ENCODE results near the gene SNAPC1. TPM values are rescaled to one million over a fixed set of nuclear protein-coding genes. Genes with fewer than 3 reads are reported as not detected.

SNAPC1 gene
- total RNA-seq, 1 experiment from 2014 or later = 33.4 TPM

- H3K9me3 ChIP-seq (ENCODE audit: low read length) = no peaks in the 10 kb centered on the region
- no peak overlapping the region for H2AFZ ChIP-seq (ENCODE audit: low read length)
- H3K36me3 ChIP-seq (ENCODE audit: insufficient read depth, low read length) = peaks cover 38% of the 10 kb centered on the region
- H3K27ac ChIP-seq (ENCODE audit: low read length) = no peak overlapping the region
- no peaks in the 10 kb centered on the region for H3K9me2 ChIP-seq (replicated peaks; ENCODE audit: insufficient read depth, low read length)
- H3K9ac ChIP-seq (ENCODE audit: low read length) = no peak overlapping the region
- H3K4me3 ChIP-seq (ENCODE audit: low read length) = no peak overlapping the region
- H3K4me2 ChIP-seq (ENCODE audit: low read depth, low read length, poor library complexity, severe bottlenecking) = peak overlapping the region; percentile 86
- peaks cover 75% of the 10 kb centered on the region for H3K79me2 ChIP-seq (ENCODE audit: low read length)
- DNase-seq = no peak
- peaks cover 5% of the 10 kb centered on the region; the same call in 1 of the 2 replicates for H4K20me1 ChIP-seq (ENCODE audit: insufficient read depth, low read depth, low read length)
- no peaks in the 10 kb centered on the region for H3K27me3 ChIP-seq (ENCODE audit: low read length)
- H3K4me1 ChIP-seq (ENCODE audit: low read length) = peaks cover 41% of the 10 kb centered on the region
Measured at GRCh38 chr14:61765225-61765943, 3.2 kb downstream of the SNAPC1 start.

GRCh38 chr14:61766151-61766550 is 3.9 kb downstream of the SNAPC1 start:
- H3K27ac ChIP-seq (ENCODE audit: low read length) = no peak overlapping the region
- peaks cover 5% of the 10 kb centered on the region; the same call in 1 of the 2 replicates for H4K20me1 ChIP-seq (ENCODE audit: insufficient read depth, low read depth, low read length)
- H3K27me3 ChIP-seq (ENCODE audit: low read length) = no peaks in the 10 kb centered on the region
- H2AFZ ChIP-seq (ENCODE audit: low read length) = no peak overlapping the region
- H3K36me3 ChIP-seq (ENCODE audit: insufficient read depth, low read length) = peaks cover 45% of the 10 kb centered on the region
- H3K9me2 ChIP-seq (replicated peaks; ENCODE audit: insufficient read depth, low read length) = no peaks in the 10 kb centered on the region
- DNase-seq = no peak
- H3K79me2 ChIP-seq (ENCODE audit: low read length) = peaks cover 82% of the 10 kb centered on the region
- peak overlapping the region; percentile 86 for H3K4me2 ChIP-seq (ENCODE audit: low read depth, low read length, poor library complexity, severe bottlenecking)
- H3K9ac ChIP-seq (ENCODE audit: low read length) = no peak overlapping the region
- H3K9me3 ChIP-seq (ENCODE audit: low read length) = no peaks in the 10 kb centered on the region
- H3K4me1 ChIP-seq (ENCODE audit: low read length) = peaks cover 41% of the 10 kb centered on the region
- H3K4me3 ChIP-seq (ENCODE audit: low read length) = no peak overlapping the region

GRCh38 chr14:61768240-61768639 is 6.0 kb downstream of the SNAPC1 start:
- H3K9me2 ChIP-seq (replicated peaks; ENCODE audit: insufficient read depth, low read length) = no peaks in the 10 kb centered on the region
- H3K4me1 ChIP-seq (ENCODE audit: low read length) = peaks cover 32% of the 10 kb centered on the region
- no peak for DNase-seq
- no peak overlapping the region for H3K4me2 ChIP-seq (ENCODE audit: low read depth, low read length, poor library complexity, severe bottlenecking)
- no peaks in the 10 kb centered on the region for H3K9me3 ChIP-seq (ENCODE audit: low read length)
- H3K27ac ChIP-seq (ENCODE audit: low read length) = no peak overlapping the region
- peaks cover 4% of the 10 kb centered on the region; the same call in 1 of the 2 replicates for H4K20me1 ChIP-seq (ENCODE audit: insufficient read depth, low read depth, low read length)
- H3K36me3 ChIP-seq (ENCODE audit: insufficient read depth, low read length) = peaks cover 55% of the 10 kb centered on the region
- no peaks in the 10 kb centered on the region for H3K27me3 ChIP-seq (ENCODE audit: low read length)
- no peak overlapping the region for H3K9ac ChIP-seq (ENCODE audit: low read length)
- H3K4me3 ChIP-seq (ENCODE audit: low read length) = no peak overlapping the region
- peaks cover 77% of the 10 kb centered on the region for H3K79me2 ChIP-seq (ENCODE audit: low read length)
- H2AFZ ChIP-seq (ENCODE audit: low read length) = no peak overlapping the region

- Histone ChIP-seq H3K36me3 (ENCODE audit: insufficient read depth, low read length) (peaks cover 55% of the 10 kb centered on the region), H3K79me2 (ENCODE audit: low read length) (peaks cover 61% of the 10 kb centered on the region), H3K4me1 (ENCODE audit: low read length) (peaks cover 15% of the 10 kb centered on the region), H3K9ac (ENCODE audit: low read length) (no peak overlapping the region), H3K4me2 (ENCODE audit: low read depth, low read length, poor library complexity, severe bottlenecking) (no peak overlapping the region), H3K27ac (ENCODE audit: low read length) (no peak overlapping the region), H4K20me1 (ENCODE audit: insufficient read depth, low read depth, low read length) (no peaks in the 10 kb centered on the region; the same call in 1 of the 2 replicates), H2AFZ (ENCODE audit: low read length) (no peak overlapping the region), H3K27me3 (ENCODE audit: low read length) (no peaks in the 10 kb centered on the region), H3K4me3 (ENCODE audit: low read length) (no peak overlapping the region), H3K9me2 (replicated peaks; ENCODE audit: insufficient read depth, low read length) (no peaks in the 10 kb centered on the region), H3K9me3 (ENCODE audit: low read length) (no peaks in the 10 kb centered on the region)
- no peak for DNase-seq
Measured at GRCh38 chr14:61769893-61770292, 7.7 kb downstream of the SNAPC1 start.

- Histone ChIP-seq H3K36me3 (ENCODE audit: insufficient read depth, low read length) (peaks cover 66% of the 10 kb centered on the region), H3K9me2 (replicated peaks; ENCODE audit: insufficient read depth, low read length) (no peaks in the 10 kb centered on the region), H2AFZ (ENCODE audit: low read length) (no peak overlapping the region), H3K9ac (ENCODE audit: low read length) (no peak overlapping the region), H3K27me3 (ENCODE audit: low read length) (no peaks in the 10 kb centered on the region), H3K4me1 (ENCODE audit: low read length) (no peaks in the 10 kb centered on the region), H3K4me2 (ENCODE audit: low read depth, low read length, poor library complexity, severe bottlenecking) (no peak overlapping the region), H4K20me1 (ENCODE audit: insufficient read depth, low read depth, low read length) (no peaks in the 10 kb centered on the region), H3K79me2 (ENCODE audit: low read length) (peaks cover 39% of the 10 kb centered on the region), H3K9me3 (ENCODE audit: low read length) (no peaks in the 10 kb centered on the region), H3K27ac (ENCODE audit: low read length) (no peak overlapping the region), H3K4me3 (ENCODE audit: low read length) (no peak overlapping the region)
- no peak for DNase-seq
Measured at GRCh38 chr14:61774861-61775260, 12.6 kb downstream of the SNAPC1 start.

- no peak overlapping the region for H3K4me2 ChIP-seq (ENCODE audit: low read depth, low read length, poor library complexity, severe bottlenecking)
- H3K36me3 ChIP-seq (ENCODE audit: insufficient read depth, low read length) = peaks cover 86% of the 10 kb centered on the region
- H3K79me2 ChIP-seq (ENCODE audit: low read length) = peaks cover 40% of the 10 kb centered on the region
- no peak for DNase-seq
- H3K27me3 ChIP-seq (ENCODE audit: low read length) = no peaks in the 10 kb centered on the region
- no peaks in the 10 kb centered on the region for H3K4me1 ChIP-seq (ENCODE audit: low read length)
- H3K4me3 ChIP-seq (ENCODE audit: low read length) = no peak overlapping the region
- no peaks in the 10 kb centered on the region for H3K9me3 ChIP-seq (ENCODE audit: low read length)
- no peaks in the 10 kb centered on the region for H3K9me2 ChIP-seq (replicated peaks; ENCODE audit: insufficient read depth, low read length)
- no peaks in the 10 kb centered on the region for H4K20me1 ChIP-seq (ENCODE audit: insufficient read depth, low read depth, low read length)
- no peak overlapping the region for H3K9ac ChIP-seq (ENCODE audit: low read length)
- H2AFZ ChIP-seq (ENCODE audit: low read length) = no peak overlapping the region
- H3K27ac ChIP-seq (ENCODE audit: low read length) = no peak overlapping the region
Measured at GRCh38 chr14:61780125-61780524, 17.9 kb downstream of the SNAPC1 start.

- Histone ChIP-seq H3K9ac (ENCODE audit: low read length) (no peak overlapping the region), H3K79me2 (ENCODE audit: low read length) (no peaks in the 10 kb centered on the region), H4K20me1 (ENCODE audit: insufficient read depth, low read depth, low read length) (no peaks in the 10 kb centered on the region), H3K4me2 (ENCODE audit: low read depth, low read length, poor library complexity, severe bottlenecking) (no peak overlapping the region), H3K36me3 (ENCODE audit: insufficient read depth, low read length) (peaks cover 12% of the 10 kb centered on the region), H3K9me2 (replicated peaks; ENCODE audit: insufficient read depth, low read length) (no peaks in the 10 kb centered on the region), H3K27ac (ENCODE audit: low read length) (no peak overlapping the region), H3K9me3 (ENCODE audit: low read length) (no peaks in the 10 kb centered on the region), H3K27me3 (ENCODE audit: low read length) (no peaks in the 10 kb centered on the region), H3K4me3 (ENCODE audit: low read length) (no peak overlapping the region), H3K4me1 (ENCODE audit: low read length) (no peaks in the 10 kb centered on the region), H2AFZ (ENCODE audit: low read length) (no peak overlapping the region)
- no peak for DNase-seq
Measured at GRCh38 chr14:61797309-61797708, 35.1 kb downstream of the SNAPC1 start.

GRCh38 chr14:61802010-61802568 is 39.9 kb downstream of the SNAPC1 start:
- H3K9me3 ChIP-seq (ENCODE audit: low read length) = no peaks in the 10 kb centered on the region

More at GRCh38 chr14:61802010-61802568, 39.9 kb downstream of the SNAPC1 start:
- Histone ChIP-seq H3K4me1 (ENCODE audit: low read length) (peaks cover 7% of the 10 kb centered on the region), H3K4me3 (ENCODE audit: low read length) (no peak overlapping the region), H3K36me3 (ENCODE audit: insufficient read depth, low read length) (no peaks in the 10 kb centered on the region), H3K9ac (ENCODE audit: low read length) (no peak overlapping the region), H2AFZ (ENCODE audit: low read length) (no peak overlapping the region), H3K27me3 (ENCODE audit: low read length) (no peaks in the 10 kb centered on the region), H3K9me2 (replicated peaks; ENCODE audit: insufficient read depth, low read length) (no peaks in the 10 kb centered on the region), H3K79me2 (ENCODE audit: low read length) (no peaks in the 10 kb centered on the region), H3K4me2 (ENCODE audit: low read depth, low read length, poor library complexity, severe bottlenecking) (no peak overlapping the region), H3K27ac (ENCODE audit: low read length) (no peak overlapping the region), H4K20me1 (ENCODE audit: insufficient read depth, low read depth, low read length) (no peaks in the 10 kb centered on the region)
- DNase-seq = no peak
